HFF-Myc (cell line): ENCODE measurements around the gene ANKRD36C.
A peak's percentile ranks its signal among the peaks of the same experiment; 100 is the strongest.
"Not testable (repeated sequence)": the region's sequence is repeated elsewhere in the genome, so short reads cannot be mapped to it uniquely, and the experiment has no call there.

Experiments used
- DNase-seq: peaks from one replicate; pipeline ENCODE4 v3.0.0-alpha.2; 2011; ENCODE audit warnings: low read depth; ENCODE audit errors: extremely low read depth
- H3K4me3 ChIP-seq: replicated peaks from 2 replicates; pipeline ENCODE4 v1.5.1; 2011; ENCODE audit warnings: low read depth, mild to moderate bottlenecking, control low read depth, low read length
- CTCF ChIP-seq: IDR thresholded peaks from 2 replicates; pipeline ENCODE4 v1.5.1; 2012; ENCODE audit warnings: mild to moderate bottlenecking, low read depth, low read length, control low read depth; ENCODE audit errors: missing control alignments

ANKRD36C gene

GRCh38 chr2:95915131-95915530 is 76.5 kb downstream of the ANKRD36C start:
- DNase-seq, H3K4me3 ChIP-seq: not testable (repeated sequence)

GRCh38 chr2:95911431-95911830 is 80.2 kb downstream of the ANKRD36C start:
- not testable (repeated sequence) for H3K4me3 ChIP-seq
- DNase-seq = peak; percentile 16

- not testable (repeated sequence) for DNase-seq, H3K4me3 ChIP-seq
Observed at GRCh38 chr2:95894443-95894842, 97.2 kb downstream of the ANKRD36C start.

GRCh38 chr2:95867929-95868328 is 123.7 kb downstream of the ANKRD36C start:
- DNase-seq, H3K4me3 ChIP-seq: not testable (repeated sequence)

- not testable (repeated sequence) for H3K4me3 ChIP-seq, DNase-seq
Observed at GRCh38 chr2:95867047-95867677, 124.5 kb downstream of the ANKRD36C start.

GRCh38 chr2:95862121-95862520 is 129.5 kb downstream of the ANKRD36C start:
- not testable (repeated sequence) for H3K4me3 ChIP-seq, DNase-seq

GRCh38 chr2:95836151-95836550 is 155.5 kb downstream of the ANKRD36C start:
- DNase-seq = no peak
- TF ChIP-seq CTCF = no peak
- no peak overlapping the region for H3K4me3 ChIP-seq

GRCh38 chr2:95834077-95835013 is 157.3 kb downstream of the ANKRD36C start:
- not testable (repeated sequence) for DNase-seq, H3K4me3 ChIP-seq

- DNase-seq = not testable (repeated sequence)
Observed at GRCh38 chr2:95824218-95824617, 167.4 kb downstream of the ANKRD36C start.

GRCh38 chr2:95817521-95817920 is 174.1 kb downstream of the ANKRD36C start:
- not testable (repeated sequence) for DNase-seq, H3K4me3 ChIP-seq

More at GRCh38 chr2:95824218-95824617, 167.4 kb downstream of the ANKRD36C start:
- not testable (repeated sequence) for H3K4me3 ChIP-seq

- H3K4me3 ChIP-seq, DNase-seq: not testable (repeated sequence)
Observed at GRCh38 chr2:95813311-95813710, 178.3 kb downstream of the ANKRD36C start.

- TF ChIP-seq CTCF = no peak
- DNase-seq = no peak
Observed at GRCh38 chr2:95799892-95800291, 191.7 kb downstream of the ANKRD36C start.

GRCh38 chr2:95799147-95799889 is 192.3 kb downstream of the ANKRD36C start:
- DNase-seq, H3K4me3 ChIP-seq: not testable (repeated sequence)

More at GRCh38 chr2:95799892-95800291, 191.7 kb downstream of the ANKRD36C start:
- H3K4me3 ChIP-seq = no peak overlapping the region

GRCh38 chr2:95796249-95797099 is 195.2 kb downstream of the ANKRD36C start:
- DNase-seq, H3K4me3 ChIP-seq: not testable (repeated sequence)

- not testable (repeated sequence) for DNase-seq, H3K4me3 ChIP-seq
Observed at GRCh38 chr2:95793970-95794369, 197.7 kb downstream of the ANKRD36C start.
